Cardiac fibroblast (primary cell): ENCODE measurements around the gene PRG3.

Experiments
- DNase-seq, 2 donors: peaks; one replicate each; pipeline versions ENCODE4 v3.0.0 to v3.0.0-alpha.2; 2010; ENCODE audit warnings: low read depth in 2 of 2
- H3K4me3 ChIP-seq, 2 donors: replicated peaks in 1 of 2; 1 replicate in 1 of 2; 2 replicates in 1 of 2; pipeline ENCODE4 v1.5.1; 2011; ENCODE audit warnings: low read depth in 2 of 2, low read length in 2 of 2, mild to moderate bottlenecking in 2 of 2, moderate library complexity in 1 of 2
- TF ChIP-seq, protein P1 (sequence below): IDR thresholded peaks from one replicate; pipeline ENCODE4 v1.5.1; 2011; ENCODE audit warnings: low read depth, mild to moderate bottlenecking, low read length, inconsistent platforms

PRG3 gene

DNA sequence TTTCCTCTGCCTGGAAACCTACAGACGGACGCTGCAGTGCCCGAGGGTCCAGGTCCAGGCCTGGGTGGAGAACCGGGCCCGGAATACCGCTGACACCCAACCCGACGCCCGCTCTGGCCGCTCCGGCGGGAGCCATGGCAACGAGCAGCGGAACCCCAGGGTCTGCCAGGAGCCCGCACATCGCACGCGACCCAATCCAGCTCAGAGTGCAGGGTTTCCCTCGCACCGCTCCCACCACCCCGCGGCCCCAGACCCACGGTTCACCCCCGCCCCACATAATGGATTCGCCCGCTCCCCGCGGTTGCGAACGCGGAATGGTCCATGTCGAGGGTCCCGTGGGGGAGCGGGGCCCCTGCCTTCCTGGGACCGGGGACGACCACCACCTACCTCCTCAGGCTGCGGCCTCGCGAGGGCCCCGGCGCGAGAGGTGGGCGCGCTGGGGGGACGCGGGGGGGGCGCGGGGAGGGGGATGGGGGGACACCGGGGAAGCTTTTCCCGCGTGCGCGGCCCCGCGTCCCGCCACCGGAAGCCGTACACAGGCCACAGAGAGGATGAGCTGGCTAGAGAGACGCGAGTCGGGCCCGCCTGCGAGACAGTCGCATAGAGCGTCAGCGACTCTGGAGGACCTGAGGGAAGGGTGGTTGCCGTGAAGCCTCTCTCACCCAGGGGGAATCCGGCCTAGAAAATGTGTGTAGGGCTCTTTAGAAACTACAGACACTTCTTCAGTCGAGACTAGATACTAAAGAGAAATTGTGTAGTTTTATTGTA lies 45.4 kb downstream of the PRG3 start, which contains the start of gene SSRP1:
Gene SSRP1, minus strand, starts transcription at position 550 of the 768 bp plus-strand sequence. CDS start 771 bp downstream, outside the sequence.
- peak; percentile 84 to 88 for DNase-seq
- H3K4me3 ChIP-seq, result peak within 1 kb of the TSS; percentile 78 to 85
- TF ChIP-seq, protein P1, sequence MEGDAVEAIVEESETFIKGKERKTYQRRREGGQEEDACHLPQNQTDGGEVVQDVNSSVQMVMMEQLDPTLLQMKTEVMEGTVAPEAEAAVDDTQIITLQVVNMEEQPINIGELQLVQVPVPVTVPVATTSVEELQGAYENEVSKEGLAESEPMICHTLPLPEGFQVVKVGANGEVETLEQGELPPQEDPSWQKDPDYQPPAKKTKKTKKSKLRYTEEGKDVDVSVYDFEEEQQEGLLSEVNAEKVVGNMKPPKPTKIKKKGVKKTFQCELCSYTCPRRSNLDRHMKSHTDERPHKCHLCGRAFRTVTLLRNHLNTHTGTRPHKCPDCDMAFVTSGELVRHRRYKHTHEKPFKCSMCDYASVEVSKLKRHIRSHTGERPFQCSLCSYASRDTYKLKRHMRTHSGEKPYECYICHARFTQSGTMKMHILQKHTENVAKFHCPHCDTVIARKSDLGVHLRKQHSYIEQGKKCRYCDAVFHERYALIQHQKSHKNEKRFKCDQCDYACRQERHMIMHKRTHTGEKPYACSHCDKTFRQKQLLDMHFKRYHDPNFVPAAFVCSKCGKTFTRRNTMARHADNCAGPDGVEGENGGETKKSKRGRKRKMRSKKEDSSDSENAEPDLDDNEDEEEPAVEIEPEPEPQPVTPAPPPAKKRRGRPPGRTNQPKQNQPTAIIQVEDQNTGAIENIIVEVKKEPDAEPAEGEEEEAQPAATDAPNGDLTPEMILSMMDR, result no peak

DNA sequence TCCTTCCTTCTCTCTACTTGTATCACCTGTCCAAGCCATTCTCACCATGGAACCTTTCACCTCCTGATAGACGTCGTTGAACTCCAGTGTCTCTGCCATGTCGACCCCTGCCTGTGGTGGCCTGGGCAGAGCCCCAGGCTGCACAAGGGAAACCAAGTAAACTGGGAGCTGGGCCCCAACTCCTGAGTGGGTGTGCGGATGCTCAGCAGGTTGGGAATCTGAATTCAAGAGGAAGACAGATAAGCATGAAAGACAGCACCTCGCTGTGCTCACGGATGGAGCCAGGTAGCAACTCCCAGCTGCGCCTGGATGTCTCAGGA lies 46.0 kb downstream of the PRG3 start:
- no peak for DNase-seq
- TF ChIP-seq, protein P1, result no peak
- H3K4me3 ChIP-seq, result peak overlapping the region; percentile 78 to 85

DNA sequence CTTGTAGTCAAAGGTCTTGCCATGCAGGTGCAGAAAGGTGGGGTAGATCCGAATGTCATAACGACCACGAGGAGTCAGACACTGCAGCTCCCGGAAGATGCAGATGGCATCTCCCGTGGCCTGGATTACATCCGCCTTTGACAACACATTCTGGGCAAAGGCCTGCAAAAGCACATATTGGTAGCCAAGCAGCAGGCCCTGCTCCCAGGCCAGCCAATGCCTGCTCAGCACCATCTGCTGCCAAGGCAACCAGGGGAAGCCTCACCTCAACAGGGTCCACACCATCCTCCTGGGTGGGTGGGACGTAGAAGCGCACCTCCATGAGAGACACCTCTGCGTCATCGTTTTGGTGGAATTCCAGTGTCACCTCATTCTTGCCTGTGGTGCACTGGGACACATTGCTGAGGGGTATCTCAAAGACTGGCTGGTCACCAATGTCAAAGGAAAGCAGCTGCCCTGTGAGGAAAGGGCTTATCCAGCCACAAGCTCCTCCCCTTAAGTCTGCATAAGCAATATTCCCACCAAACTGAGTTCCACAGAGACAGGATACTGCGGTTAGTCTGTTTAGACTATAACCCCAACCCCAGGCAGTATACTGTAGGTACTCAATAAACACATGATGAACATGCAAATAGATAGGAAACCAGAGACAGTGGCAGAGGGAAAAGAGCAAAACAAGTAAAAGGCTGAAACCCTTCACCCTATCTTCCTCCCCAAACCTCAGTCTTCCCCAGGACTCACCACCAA lies 48.1 kb downstream of the PRG3 start:
- H3K4me3 ChIP-seq, result no peak overlapping the region
- no peak for DNase-seq
- TF ChIP-seq, protein P1, result no peak

DNA sequence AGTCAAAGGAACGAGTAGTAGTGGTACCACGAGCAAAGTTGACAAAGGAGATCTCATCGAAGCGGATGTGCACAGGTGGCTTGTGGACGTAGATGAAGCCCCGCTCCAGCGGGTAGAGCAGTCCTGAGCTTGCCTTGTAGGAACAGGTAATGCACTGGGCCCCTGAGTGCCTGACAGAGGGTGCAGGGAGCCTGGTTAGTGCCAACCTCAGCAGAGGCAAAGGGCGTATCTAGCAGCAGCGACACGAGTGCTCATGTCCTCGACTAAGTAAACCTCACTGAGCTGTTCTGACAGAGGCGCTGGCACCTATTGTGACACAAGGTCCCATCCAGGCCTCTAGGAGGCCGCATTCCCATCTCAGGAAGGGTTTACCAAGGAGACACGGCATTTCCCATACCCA lies 49.2 kb downstream of the PRG3 start:
- TF ChIP-seq, protein P1, result no peak
- no peak for DNase-seq
- H3K4me3 ChIP-seq, result no peak overlapping the region

DNA sequence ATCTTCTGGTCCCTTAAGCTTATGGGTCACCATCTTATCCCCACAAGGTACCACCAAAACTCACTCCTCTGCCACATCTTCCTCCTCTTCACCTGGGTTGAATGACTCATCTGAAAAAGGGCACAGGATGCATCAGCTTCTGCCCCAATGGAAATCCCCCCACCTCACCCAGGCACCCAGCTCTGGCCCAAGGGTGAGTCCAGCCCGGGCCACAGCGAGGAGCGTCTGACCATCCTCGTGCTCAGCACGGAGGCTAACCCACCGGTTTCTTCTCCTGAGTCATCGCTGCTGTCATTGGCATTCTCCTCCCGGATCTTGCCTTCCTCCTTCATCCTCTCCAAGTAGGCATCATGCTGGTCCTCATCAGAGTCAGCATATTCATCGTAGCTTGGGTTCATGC lies 50.9 kb downstream of the PRG3 start:
- H3K4me3 ChIP-seq, result no peak overlapping the region
- no peak for DNase-seq
- TF ChIP-seq, protein P1, result no peak

DNA sequence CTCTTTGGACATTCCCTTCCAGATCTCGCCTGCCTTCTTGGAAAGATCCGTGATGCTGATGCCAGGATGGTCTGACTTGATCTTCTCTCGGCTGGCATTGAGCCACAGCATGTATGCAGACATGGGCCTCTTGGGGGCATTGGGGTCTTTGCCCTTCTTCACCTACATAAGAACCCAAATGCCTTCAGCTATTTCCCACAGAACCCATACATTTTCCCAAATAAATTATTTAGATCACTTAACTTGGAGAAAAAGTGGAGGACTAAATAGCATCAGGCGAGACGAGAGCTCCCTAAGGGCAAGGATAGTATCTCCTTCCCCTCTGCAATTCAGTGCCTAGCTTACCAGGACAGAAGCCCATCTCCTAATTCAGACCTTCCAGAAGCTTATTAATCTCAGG lies 53.2 kb downstream of the PRG3 start:
- no peak overlapping the region for H3K4me3 ChIP-seq
- no peak for DNase-seq
- TF ChIP-seq, protein P1, result no peak
